Stomach (tissue), 4 donors: Measurements from ENCODE around the gene TPRN.

Experiments used
- POLR2A ChIP-seq, 4 donors: fragments of 450-650 bp; IDR thresholded peaks; one replicate each; pipeline ENCODE4 v1.6.1; 2016; ENCODE audit warnings: antibody characterized with exemption in 4 of 4, control low read depth in 2 of 4, mild to moderate bottlenecking in 1 of 4, moderate library complexity in 1 of 4
- TF ChIP-seq, protein P1 (sequence below), 7 experiments: fragments of 450-650 bp in 4 of 7; fragments of 200-600 bp in 3 of 7; sonication (generic) in 3 of 7; IDR thresholded peaks; one replicate each; pipeline ENCODE4 v1.5.1; 2016 to 2019; ENCODE audit warnings: antibody characterized with exemption in 7 of 7, control low read depth in 2 of 7, mild to moderate bottlenecking in 1 of 7

DNA sequence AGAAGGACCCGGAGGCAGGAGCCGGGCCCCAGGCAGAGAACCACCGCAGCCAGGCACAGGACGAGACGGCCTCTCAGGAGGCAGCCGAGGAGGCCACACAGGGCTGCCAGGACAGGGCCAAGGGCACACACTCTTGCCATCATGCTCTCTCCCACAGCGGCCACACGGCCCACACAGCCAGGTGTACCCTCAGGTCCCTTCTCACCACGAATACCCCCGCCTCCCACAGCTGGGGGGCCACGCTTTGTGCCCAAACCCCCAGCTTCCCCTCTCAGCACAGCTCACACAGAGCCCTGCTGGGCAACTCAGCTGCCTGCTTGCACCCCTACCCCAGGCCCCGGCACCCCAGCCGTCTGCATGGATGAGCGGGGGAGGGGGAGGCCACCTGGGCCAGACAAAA, 6.8 kb downstream of the TPRN start:
- TF ChIP-seq, protein P1, sequence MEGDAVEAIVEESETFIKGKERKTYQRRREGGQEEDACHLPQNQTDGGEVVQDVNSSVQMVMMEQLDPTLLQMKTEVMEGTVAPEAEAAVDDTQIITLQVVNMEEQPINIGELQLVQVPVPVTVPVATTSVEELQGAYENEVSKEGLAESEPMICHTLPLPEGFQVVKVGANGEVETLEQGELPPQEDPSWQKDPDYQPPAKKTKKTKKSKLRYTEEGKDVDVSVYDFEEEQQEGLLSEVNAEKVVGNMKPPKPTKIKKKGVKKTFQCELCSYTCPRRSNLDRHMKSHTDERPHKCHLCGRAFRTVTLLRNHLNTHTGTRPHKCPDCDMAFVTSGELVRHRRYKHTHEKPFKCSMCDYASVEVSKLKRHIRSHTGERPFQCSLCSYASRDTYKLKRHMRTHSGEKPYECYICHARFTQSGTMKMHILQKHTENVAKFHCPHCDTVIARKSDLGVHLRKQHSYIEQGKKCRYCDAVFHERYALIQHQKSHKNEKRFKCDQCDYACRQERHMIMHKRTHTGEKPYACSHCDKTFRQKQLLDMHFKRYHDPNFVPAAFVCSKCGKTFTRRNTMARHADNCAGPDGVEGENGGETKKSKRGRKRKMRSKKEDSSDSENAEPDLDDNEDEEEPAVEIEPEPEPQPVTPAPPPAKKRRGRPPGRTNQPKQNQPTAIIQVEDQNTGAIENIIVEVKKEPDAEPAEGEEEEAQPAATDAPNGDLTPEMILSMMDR (IDR thresholded peaks at IDR 0.05), result no peak
- TF ChIP-seq POLR2A (IDR thresholded peaks at IDR 0.05), result no peak
